IPS-18a (cell line): ENCODE measurements around the gene VWC2L.

Experiments used
- H3K27ac ChIP-seq: one replicate; pipeline ENCODE4 v1.5.1; 2013; ENCODE audit warnings: low read length
- H3K27me3 ChIP-seq: one replicate; pipeline ENCODE4 v1.6.1; 2013; ENCODE audit warnings: mild to moderate bottlenecking, low read length; ENCODE audit not compliant: control insufficient read depth, insufficient read depth
- H3K36me3 ChIP-seq: one replicate; pipeline ENCODE4 v1.6.1; 2013; ENCODE audit warnings: low read depth, low read length; ENCODE audit not compliant: control insufficient read depth
- H3K4me1 ChIP-seq: one replicate; pipeline ENCODE4 v1.6.1; 2013; ENCODE audit warnings: low read depth, low read length; ENCODE audit not compliant: control insufficient read depth
- H3K4me3 ChIP-seq: one replicate; pipeline ENCODE4 v1.5.1; 2013; ENCODE audit warnings: low read length
- H3K9ac ChIP-seq: one replicate; pipeline ENCODE4 v1.6.1; 2013; ENCODE audit warnings: mild to moderate bottlenecking, low read length, moderate library complexity
- H3K9me3 ChIP-seq: one replicate; pipeline ENCODE4 v1.6.1; 2013; ENCODE audit warnings: low read depth, low read length; ENCODE audit not compliant: control insufficient read depth

The VWC2L gene

GRCh38 chr2:214601852-214602633 is 191.2 kb downstream of the VWC2L start:
- Histone ChIP-seq H3K27ac (no peak overlapping the region), H3K4me3 (no peak overlapping the region), H3K4me1 (no peaks in the 10 kb centered on the region), H3K9ac (no peak overlapping the region), H3K36me3 (no peaks in the 10 kb centered on the region), H3K9me3 (no peaks in the 10 kb centered on the region), H3K27me3 (peaks cover 4% of the 10 kb centered on the region)

GRCh38 chr2:214604861-214605260 is 194.0 kb downstream of the VWC2L start:
- Histone ChIP-seq H3K4me1 (no peaks in the 10 kb centered on the region), H3K27ac (no peak overlapping the region), H3K9ac (no peak overlapping the region), H3K27me3 (no peaks in the 10 kb centered on the region), H3K9me3 (no peaks in the 10 kb centered on the region), H3K4me3 (no peak overlapping the region), H3K36me3 (no peaks in the 10 kb centered on the region)

DNA sequence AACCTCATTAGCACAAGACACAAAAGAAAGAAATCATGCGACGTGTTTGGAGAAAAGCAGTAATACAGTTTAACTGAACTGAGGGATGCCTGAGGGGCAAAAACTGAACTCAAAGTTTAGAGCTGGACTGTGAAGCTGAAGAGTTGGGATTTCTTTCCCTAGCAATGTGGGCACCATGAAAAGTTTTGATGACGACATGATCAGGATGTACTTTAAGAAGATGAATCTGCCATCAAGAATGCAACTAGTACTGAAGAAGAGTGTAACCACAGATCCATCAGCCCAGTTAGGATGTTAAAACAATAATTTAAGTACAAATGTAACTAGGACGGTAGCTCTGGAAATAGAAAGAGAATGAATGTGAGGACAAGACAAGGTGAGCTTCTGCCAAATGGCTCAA is 196.2 kb downstream of the VWC2L start:
- H3K9me3 ChIP-seq, result no peaks in the 10 kb centered on the region
- H3K27me3 ChIP-seq, result no peaks in the 10 kb centered on the region
- H3K4me1 ChIP-seq, result peaks cover 11% of the 10 kb centered on the region
- H3K36me3 ChIP-seq, result no peaks in the 10 kb centered on the region
- H3K4me3 ChIP-seq, result no peak overlapping the region
- no peak overlapping the region for H3K27ac ChIP-seq
- no peak overlapping the region for H3K9ac ChIP-seq

DNA sequence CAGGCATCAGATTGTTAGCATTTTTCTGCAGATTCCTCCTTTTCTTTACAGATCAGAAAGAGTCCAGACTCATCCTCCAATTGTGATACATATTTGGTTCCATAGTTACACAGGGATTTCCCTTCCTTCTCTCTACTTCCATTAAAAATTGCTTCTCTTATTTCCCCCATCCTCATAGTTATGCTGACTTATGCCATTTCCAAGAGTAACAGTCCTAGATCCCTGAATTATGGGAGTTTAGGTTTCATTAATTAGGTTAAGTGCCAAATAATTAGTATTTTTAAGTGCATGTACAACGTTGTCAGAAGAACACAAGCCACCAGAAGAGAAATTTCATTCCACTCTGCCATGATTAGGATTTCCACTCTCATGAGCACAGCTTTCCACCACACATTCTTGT is 200.2 kb downstream of the VWC2L start:
- Histone ChIP-seq H3K9ac (no peak overlapping the region), H3K9me3 (no peaks in the 10 kb centered on the region), H3K27me3 (no peaks in the 10 kb centered on the region), H3K4me3 (no peak overlapping the region), H3K36me3 (no peaks in the 10 kb centered on the region), H3K4me1 (peaks cover 11% of the 10 kb centered on the region), H3K27ac (no peak overlapping the region)

DNA sequence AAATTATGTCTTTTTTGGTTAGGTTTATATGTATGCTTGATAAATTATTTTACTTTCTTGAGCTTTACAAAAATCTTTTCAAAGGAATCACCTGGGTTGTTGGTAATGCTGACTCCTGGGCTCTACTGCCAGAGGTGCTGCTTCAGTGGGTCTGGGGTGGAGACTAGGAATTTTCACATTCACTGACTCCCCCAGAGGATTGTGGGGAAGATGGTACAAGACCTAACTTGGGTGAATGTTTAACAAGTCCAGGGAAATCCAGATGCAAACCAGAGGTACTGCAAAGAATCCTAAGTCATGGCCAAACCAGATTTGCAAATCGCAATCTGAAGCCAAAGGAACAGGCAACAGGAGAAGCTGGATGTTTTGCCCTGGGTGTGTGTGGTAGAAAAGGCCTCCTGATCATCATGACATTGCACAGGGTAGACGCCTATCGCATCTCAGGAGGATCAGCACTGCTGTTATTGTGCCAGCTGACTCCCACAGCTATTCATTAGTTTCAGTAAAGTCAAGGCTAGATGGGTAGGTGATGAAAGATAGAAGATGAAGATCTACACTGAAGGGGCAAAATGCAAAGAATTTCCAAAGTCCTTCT is 213.4 kb downstream of the VWC2L start:
- Histone ChIP-seq H3K9me3 (no peaks in the 10 kb centered on the region), H3K27me3 (no peaks in the 10 kb centered on the region), H3K4me1 (no peaks in the 10 kb centered on the region), H3K36me3 (no peaks in the 10 kb centered on the region), H3K9ac (no peak overlapping the region), H3K27ac (no peak overlapping the region), H3K4me3 (no peak overlapping the region)

DNA sequence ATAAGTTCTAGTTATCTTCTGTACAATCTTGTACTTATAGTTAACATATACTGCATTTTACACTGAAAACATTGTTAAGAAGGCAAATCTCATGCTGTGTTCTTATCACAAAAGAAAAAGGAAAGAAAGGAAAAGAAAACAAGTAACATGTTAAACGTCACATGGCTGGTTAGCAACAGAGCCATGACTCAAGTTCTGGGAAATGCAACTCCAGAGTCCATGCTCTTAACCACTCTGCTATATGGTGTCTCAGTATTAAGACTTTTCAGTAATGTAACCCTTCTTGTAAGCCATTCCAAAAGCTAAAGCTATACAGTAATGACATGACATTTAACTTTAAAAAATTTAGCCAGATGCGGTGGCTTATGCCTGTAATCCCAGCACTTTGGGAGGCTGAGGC is 217.2 kb downstream of the VWC2L start:
- no peaks in the 10 kb centered on the region for H3K27me3 ChIP-seq
- no peak overlapping the region for H3K27ac ChIP-seq
- no peaks in the 10 kb centered on the region for H3K9me3 ChIP-seq
- no peaks in the 10 kb centered on the region for H3K36me3 ChIP-seq
- no peaks in the 10 kb centered on the region for H3K4me1 ChIP-seq
- no peak overlapping the region for H3K9ac ChIP-seq
- H3K4me3 ChIP-seq, result no peak overlapping the region
